Eye (tissue), 1 donor: ENCODE data around the gene FRMD5.
"Not testable (repeated sequence)": the region's sequence is repeated elsewhere in the genome, so short reads cannot be mapped to it uniquely, and the experiment has no call there.

Source experiments
- DNase-seq: peaks from one replicate; pipeline ENCODE4 v3.0.0-alpha.2; 2015

The FRMD5 gene

DNA sequence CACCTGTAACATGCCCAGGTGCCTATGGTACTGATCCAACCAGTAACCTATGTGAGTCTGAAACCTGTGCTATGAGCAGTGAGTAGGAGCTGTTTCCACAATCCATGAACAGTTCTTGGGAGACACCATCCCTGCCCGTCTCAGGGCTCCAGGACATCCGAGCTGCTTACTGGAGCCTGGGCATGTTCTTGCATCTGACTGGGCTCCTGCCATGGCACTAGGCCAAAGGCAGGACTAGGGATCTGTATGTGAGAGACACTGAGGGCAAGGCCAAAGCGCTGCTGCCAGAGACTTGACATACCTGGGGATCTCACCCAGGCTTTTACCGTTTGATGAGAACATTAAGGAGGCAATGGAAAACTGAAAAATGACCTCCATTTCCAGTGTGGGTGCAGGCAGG, 308.5 kb downstream of the FRMD5 start:
- no peak for DNase-seq

DNA sequence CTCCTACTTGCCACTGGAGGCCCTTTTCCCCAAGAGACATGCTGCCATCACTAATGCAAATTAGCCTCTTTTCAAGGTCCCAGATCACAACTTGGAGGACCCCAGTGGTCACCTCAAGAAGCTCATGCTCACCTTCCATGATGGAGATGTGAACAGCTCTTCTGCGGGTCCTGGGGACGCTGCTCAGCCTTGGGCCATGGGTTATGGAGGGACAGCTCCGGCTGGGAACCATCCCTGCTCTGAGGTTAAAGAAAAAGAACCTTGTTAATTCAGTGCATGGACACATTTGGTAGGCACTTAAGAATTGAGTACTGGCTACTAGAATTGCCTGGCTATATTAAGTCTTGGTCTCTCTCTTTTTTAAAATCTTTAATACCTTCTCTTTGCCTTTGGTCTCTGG, 311.5 kb downstream of the FRMD5 start:
- DNase-seq = no peak

DNA sequence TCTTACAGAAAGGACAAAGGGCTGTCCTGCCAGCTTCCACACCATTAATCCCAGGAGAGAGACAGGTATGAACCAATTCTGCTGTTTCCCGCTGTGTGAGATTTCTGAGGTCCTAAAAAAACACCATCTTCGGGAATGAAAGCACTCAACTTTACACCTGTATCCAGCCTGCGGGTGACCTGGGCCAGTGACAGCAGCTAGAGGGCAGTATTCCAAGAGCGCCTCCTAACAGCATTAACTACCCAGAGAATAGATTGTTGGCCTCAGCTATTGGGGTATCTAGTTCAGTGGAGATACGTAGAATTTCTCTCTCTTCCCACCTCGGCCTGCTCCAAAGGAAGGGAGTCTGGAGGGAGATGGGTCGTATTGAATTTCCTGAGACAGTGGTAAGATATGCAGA, 313.1 kb downstream of the FRMD5 start:
- DNase-seq = no peak

DNA sequence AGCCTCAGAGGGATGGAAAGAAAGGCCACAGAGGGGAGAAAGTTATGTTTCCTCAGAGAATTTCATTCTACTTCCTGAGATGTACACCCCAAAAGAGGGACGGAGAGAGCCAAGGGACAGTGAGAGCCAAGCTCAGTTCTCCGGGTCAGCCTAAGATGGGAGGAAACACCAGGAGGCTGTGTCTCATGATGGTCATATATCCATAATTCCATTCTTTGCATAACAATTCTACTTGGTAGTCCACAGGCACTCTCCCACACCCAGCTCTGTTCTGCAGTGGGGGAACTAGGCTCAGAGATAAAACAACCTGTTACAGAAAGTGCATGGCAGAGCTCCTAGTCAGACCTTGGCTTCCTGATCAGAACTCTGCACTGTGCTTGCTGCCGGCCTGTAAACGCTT, 313.8 kb downstream of the FRMD5 start:
- DNase-seq = no peak

DNA sequence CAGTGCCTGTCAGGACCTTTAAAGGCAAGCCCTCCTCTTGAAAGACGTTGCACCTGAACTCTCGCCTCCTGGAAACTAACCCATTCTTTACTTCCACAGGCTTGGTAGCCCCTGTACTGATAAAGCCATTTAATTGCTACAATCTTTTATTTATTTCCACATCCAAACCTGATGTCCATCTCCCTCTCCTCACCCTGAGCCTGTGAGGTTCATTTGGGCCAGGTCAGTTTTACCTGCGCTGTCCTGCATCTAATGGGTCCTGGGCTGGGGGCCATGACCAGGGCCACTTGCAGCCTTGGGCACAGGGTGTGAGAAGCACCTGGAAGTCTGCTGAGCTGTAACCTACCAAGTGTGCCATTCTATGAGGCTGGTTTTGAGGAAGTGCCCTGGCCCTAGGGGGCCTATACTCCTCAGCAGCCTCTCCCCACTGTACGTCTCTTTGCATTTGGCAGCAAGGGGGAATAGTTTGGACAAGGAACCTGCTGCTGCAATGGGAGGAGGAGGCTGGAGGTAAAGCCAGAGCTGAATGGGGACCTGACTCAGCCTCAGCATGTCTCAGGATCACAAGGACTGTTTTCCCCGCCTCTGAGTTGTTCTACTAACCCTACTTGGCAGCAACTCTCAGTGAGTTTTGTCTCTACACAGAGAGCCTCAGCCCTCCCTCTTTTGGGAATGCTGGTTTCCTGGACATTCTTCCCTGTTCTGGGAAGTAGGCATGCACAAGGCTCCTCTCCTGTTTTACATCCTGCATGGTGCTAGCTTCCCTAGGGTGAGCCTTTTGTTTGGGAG, 314.5 kb downstream of the FRMD5 start:
- no peak for DNase-seq

DNA sequence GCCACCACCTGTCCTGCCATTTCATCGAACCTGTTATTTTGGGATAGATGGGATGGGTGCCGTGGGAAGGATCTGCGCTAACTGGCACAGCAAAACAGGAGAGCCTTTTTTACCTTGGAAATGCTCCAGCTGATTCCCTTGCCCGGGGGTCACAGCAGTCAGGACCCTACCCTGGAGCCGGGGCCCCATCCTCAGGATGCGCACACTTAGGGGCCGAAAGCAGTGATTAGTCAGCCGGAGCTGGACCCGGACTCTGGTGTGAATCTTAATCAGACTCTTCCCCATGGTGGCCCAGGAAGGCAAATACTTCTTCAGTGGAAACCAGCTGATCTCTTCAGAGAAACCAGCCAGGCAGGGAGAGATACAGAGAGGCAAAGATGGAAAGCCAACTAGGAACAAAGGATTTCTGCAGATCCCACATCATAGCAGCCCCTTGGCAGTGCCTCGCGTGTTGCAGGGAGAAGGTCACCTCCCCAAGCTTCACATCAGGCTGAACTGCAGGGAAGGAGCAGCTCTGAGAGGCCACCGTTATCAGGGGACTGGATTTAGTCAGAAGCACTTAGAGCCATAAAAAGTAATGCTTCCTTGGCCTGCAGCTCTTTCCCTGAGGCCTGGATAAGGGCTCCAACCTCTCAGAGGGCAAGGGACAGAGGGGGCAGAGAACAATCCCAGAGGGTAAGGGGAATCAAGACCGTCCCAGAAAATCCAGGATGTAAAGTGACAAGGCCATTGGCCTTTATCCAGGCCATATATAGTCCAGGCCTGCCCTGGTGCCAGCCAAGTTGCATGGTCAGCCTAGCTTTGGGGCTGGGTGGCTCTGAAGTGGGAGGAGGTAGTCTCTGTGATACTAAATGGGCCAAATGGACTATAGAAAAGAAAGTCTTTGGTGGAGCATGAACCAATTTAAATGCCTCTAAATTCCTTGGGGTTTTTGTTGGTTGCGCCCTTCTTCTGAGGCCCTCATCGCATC, 315.4 kb downstream of the FRMD5 start:
- no peak for DNase-seq

DNA sequence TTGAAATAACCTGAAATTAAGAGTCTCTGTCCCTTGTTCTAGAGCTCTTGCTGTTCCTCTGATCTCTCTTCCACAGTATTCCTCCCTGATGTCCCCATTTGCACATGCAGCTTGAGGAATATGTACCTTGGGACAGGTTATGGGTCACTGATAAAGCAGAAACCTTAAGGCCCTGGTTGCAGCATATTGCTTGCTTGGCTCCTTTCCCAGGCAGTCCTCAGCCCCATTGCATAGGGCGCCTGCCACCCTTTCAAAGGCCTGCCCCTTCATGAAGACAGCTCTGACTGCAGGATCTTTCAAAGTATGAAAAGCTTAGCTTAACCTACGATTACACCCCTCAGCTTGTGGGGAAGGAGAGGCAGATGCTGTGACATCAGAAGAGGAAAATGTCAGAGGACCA, 316.6 kb downstream of the FRMD5 start:
- DNase-seq = no peak

DNA sequence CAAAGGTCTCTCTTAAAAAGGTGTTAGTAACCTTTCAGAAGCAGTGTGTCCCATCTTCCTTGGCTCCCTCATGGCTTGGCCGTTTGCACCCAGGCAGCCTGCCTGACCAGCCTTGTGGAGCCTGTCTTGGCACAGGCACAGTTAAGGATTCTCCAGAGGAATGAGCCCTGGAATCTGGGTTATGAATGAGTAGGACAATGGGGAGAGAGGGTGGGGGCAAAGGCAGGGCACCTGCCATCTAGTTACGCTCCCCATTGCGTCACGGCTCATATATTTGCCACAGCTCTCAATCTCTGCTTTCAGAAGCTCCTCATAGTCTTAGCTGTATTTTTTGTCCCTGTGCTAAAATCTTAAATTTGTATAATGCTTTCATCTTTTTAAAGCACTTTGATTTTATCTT, 317.7 kb downstream of the FRMD5 start:
- DNase-seq = no peak

DNA sequence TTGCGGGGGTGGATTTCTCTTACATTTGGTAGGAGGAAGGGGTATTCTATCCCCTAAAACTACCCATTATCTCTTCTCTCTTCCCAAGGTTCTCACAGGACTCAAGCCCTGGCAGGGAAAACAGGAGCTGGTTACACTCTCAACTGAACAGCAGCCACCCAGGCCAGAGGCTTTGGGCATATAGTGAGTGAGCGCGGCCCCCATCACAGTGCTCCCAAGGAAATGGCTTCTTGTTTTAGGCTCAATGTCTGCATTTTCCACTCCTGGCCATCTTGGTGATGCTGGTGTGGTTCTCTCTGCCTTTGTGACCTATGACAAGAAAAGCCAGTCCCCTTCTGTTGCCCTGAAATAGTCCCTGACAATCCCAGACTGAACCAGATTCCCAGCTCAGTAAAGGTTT, 318.2 kb downstream of the FRMD5 start:
- no peak for DNase-seq

DNA sequence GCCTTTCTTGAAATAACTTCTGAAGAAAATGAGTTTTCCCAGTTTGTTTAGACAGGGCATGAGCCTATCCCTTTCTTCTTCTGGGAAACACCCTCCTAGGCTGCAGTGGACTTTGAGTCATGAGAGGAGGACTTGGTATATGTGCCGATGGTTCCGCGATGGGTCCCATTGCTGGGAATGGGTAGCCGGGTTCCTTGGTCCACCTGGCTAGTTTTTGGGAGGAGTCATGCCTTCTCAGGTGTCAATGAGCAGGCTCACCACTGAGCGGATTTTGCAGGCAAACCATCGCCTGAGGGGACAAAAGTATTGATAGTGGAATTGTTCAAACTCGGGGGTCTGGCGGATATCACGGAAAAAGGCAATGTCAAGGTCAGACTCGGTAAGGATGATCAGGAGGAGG, 321.4 kb downstream of the FRMD5 start:
- no peak for DNase-seq

DNA sequence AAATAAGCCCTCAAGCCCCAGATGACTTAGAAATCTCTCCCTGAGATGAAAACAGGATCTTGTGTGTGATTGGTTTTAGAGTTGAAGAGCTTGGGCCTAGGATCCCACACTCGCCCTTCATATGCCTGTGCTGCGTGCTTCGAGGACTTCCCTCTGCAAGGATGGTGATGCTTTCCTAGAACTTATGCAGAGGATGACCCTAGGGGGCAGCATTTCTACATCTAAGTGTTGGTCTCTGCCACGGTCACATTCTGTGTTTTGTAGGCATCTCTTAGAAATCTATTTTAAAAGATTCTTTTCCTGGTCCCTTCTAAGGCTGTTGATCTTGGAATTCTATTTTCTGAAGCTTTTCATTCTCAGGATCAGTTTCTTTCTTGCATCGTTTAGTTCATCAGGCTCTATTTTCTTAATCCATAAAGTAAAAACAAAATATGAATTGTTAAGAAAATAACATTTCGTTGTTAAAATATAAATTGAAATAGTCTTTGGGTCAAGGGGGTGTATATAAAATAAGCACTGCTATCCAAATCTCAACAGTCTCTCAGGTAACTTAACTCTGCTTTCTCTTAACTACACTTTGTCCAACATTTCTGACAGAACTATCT, 322.6 kb downstream of the FRMD5 start:
- peak; percentile 89 for DNase-seq

DNA sequence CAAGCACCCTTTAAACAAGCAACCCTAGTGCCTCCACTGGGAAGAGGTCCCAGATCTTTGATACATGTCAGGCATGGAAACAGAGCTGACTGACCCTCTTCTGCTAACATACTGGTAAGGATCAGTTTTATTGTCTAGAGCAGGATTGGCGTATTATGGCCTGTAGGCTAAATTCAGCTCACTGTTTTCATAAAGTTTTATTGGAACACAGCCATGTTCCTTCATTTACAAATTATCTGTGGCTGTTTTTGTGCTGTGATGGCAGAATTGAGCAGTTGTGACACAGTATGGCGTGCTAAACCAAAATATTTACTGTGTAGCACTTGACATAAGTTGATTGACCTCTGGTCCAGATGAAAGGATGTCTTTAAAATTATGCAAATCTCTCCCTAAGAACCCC, 323.2 kb downstream of the FRMD5 start:
- no peak for DNase-seq

DNA sequence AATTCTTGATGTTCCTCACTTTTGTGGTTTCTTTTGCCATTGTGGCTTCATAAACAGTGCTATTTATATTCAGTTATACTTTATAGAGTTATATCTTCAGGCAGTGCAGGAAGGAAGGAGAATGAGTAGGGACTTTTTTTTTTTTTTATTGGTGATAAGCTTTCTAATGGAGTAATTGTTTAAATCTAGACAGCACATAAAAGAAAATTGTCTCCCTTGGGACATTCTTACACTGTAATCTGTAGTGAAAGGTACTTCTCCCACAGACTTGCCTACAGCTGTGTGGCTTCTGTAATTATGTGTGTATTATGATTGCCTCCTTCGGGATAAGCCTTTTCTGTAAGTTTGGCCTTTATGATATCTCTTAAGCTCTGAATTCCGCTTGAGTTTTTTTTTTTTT, 326.7 kb downstream of the FRMD5 start:
- no peak for DNase-seq

DNA sequence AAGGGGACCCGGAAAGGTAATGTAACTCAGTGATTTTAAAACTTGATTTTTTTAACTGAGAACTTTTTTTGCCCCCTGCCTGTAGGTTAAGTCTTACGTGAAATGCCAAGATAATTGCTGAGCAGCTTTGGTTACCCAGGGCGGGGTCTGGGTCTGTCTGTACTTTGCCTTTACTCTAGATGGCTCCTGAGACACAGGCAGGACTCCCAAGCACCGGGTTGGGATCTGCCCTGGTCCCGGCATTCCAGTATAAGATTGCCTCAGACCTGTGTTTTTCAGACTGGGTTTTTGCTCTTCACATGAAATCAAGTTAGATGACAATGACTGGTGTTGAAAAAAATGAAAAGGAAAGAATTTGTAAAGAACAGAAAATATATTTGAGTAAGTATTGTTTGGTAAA, 328.0 kb downstream of the FRMD5 start:
- no peak for DNase-seq

DNA sequence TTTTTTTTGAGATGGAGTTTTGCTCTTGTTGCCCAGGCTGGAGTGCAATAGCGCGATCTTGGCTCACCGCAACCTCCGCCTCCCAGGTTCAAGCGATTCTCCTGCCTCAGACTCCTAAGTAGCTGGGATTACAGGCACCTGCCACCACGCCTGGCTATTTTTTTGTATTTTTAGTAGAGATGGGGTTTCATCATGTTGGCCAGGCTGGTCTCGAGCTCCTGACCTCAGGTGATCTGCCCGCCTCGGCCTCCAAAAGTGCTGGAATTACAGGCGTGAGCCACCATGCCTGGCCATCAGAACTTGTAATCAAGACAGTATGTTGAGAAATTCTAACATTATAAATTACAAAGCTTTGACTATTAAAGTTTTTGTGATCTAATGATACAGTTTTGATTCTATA, 328.4 kb downstream of the FRMD5 start:
- DNase-seq = not testable (repeated sequence)

DNA sequence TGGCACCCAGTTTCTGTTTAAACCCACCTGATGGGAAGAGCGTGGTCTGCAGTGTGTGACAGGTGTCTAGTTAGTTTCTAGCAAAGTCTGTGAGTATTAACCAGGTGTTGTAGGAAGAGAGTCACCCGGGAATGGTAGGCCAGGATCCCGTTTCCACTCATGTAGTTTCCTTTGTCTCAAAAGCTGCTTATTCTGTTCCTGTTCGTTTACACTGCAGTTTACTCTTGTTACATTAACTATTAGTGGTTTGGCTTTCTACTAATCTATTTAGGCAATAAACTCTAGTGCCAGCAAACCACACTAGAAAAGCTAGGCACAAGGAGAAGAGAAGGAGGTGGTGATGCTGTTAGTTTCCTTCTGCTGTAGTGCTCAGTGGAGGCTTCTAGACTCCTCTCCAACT, 335.5 kb downstream of the FRMD5 start:
- no peak for DNase-seq

DNA sequence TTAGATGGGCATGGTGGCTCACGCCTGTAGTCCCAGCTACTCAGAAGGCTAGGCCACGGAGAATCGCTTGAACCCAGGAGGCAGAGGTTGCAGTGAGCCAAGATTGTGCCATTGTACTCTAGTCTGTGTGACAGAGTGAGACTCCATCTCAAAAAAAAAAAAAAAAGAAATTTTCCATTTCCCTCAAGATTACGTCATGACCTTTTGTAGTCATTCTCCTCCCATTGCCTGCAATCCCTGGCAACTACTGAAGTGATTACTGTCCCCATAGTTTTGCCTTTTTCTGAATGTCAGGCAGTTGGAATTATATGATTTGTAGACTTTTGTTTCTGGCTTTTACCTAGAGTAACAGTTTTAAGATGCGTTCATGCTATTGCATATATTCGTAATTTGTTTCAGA, 340.3 kb downstream of the FRMD5 start:
- no peak for DNase-seq

DNA sequence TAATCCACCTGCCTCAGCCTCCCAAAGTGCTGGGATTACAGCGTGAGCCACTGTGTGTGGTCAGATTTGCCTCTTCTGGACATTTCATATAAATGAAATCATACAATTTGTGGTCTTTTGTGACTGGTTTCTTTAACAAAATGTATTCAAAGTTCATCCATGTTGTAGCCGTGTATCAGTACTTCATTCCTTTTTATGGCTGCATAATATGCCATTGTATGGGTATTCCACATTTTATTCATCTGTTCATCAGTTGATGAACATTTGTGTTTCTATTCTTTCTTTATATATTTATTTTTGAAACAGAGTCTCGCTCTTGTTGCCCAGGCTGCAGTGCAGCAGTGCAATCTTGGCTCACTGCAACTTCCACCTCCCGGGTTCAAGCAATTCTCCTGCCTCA, 342.5 kb downstream of the FRMD5 start:
- no peak for DNase-seq

DNA sequence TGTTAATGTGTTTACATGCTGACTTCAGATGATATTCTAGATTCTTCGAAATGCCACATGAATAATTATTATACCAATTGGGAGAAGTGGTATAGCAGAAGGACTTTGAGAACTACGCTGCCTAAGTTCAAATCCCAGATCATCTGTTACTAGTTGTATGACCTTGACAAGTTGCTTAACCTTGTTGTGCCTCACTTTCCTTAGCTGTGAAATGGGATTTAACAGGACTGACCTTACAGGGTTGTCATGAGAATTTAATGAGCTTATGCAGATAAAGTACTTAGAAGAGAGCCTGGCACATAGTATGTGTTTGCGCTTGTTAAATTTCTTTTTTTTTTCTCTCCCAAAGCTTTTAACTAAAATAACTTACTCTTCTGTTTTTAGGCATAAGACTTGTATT, 343.8 kb downstream of the FRMD5 start:
- DNase-seq = no peak

DNA sequence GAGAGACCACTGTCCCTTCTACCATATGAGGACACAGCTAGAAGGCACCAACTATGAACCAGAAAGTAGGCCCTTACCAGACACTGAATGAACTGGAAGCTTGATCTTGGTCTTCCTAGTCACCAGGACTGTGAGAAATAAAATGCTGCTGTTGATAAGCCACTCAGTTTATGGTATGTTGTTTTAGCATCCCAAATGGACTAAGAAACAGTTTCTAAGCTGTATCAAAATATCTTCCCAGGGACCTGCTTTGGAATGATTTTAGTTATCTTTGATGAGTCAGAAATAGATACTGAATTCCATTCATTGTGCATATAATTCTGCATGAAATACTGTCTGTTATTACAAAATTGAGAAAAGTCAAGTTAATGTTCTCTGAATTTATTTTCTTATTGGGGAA, 349.6 kb downstream of the FRMD5 start:
- no peak for DNase-seq

DNA sequence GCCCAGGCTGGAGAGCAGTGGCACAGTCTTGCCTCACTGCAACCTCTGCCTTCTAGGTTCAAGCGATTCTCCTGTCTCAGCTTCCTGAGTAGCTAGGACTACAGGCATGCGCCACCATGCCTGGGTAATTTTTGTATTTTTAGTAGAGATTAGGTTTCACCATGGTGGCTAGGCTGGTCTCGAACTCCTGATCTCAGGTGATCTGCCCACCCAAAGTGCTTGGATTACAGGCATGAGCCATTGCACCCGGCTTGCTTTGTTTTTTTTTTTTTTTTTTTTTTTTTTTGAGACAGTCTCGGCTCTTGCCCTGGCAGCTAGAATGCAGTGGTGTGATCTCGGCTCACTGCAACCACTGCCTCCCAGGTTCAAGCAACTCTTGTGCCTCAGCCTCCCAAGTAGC, 362.6 kb downstream of the FRMD5 start:
- not testable (repeated sequence) for DNase-seq

DNA sequence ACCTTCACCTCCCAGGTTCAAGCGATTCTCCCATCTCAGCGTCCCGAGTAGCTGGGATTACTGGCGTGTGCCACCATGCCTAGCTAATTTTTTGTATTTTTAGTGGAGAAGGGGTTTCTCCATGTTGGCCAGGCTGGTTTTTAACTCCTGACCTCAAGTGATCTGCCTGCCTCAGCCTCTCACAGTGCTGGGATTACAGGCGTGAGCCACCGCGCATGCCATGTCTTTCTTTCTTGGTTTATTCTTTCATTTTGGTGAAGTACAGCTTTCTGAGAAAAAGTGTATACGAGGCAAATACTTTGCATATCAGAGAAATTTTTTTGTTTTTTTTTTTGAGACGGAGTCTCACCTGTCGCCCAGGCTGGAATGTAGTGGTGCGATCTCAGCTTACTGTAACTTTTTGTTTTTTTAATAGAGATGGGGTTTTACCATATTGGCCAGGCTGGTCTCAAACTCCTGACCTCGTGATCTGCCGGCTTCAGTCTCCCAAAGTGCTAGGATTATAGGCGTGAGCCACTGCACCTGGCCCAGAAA, 363.5 kb downstream of the FRMD5 start:
- DNase-seq = not testable (repeated sequence)

DNA sequence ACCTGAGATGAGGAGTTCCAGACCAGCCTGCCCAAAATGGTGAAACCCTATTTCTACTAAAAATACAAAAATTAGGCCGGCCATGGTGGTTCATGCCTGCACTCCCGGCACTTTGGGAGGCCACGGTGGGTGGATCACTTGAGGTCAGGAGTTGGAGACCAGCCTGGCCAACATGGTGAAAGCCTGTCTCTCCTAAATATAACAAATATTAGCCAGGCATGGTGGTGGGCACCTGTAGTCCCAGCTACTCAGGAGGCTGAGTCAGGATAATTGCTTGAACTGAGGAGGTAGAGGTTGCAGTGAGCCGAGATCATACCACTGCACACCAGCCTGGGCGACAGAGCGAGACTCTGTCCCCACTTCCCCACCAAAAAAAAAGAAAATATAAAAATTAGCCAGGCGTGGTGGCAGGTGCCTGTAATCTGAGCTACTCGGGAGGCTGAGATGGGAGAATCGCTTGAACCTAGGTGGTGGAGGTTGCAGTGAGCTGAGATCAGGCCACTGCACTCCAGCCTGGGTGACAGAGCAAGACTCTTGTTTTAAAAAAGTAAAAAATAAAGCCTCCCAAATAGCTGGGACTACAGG, 364.3 kb downstream of the FRMD5 start:
- DNase-seq = not testable (repeated sequence)
